HG02884 (cell line): ENCODE data around the gene TGFB1I1.
"Not testable (repeated sequence)": the region's sequence is repeated elsewhere in the genome, so short reads cannot be mapped to it uniquely, and the experiment has no call there.

ENCODE experiments used
- ATAC-seq: cut with Tn5 transposase; IDR thresholded peaks from one replicate; pipeline ENCODE4 v1.9.1; 2021; ENCODE audit warnings: mild to moderate bottlenecking, moderate library complexity; ENCODE audit not compliant: unreplicated experiment

TGFB1I1 gene

DNA sequence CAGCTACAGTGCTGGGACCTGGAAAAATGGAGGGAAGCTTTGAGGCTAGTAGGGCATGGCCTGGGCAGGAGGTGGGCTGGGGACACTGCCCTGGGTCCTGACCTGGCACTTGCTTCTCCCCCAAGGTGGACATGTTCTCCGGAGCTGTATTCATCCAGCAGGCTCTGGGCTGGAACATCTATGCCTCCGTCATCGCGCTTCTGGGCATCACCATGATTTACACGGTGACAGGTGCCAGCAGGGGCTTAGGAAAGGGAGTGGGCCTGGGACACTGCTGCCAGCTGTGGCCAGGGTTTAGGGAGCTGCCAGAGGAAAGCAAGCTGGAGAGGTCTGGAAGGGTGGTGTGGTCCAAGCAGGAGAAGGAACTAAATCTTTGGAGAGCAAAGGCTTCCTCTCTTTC lies 14.1 kb downstream of the TGFB1I1 start:
- ATAC-seq = no peak

DNA sequence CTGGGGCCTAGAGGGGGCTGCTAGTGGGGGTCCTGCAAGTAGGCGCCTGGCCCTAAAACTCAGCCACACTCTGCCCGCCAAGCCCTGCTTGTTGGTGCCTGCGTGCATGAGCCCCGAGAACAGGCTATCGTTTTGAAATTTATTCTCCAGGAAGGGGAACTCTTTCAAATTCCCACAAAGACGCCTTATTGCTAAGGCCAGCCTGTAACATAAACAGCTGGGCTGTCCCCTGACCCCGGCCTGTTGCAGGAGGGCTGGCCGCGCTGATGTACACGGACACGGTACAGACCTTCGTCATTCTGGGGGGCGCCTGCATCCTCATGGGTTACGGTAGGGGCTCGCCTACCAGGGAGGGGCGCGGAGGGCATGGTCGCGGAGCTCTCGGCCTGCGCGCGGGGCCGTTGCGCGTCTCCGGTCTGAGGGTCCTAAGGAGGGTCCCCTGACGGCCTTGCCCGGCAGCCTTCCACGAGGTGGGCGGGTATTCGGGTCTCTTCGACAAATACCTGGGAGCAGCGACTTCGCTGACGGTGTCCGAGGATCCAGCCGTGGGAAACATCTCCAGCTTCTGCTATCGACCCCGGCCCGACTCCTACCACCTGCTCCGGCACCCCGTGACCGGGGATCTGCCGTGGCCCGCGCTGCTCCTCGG lies 15.2 kb downstream of the TGFB1I1 start:
- ATAC-seq = no peak

DNA sequence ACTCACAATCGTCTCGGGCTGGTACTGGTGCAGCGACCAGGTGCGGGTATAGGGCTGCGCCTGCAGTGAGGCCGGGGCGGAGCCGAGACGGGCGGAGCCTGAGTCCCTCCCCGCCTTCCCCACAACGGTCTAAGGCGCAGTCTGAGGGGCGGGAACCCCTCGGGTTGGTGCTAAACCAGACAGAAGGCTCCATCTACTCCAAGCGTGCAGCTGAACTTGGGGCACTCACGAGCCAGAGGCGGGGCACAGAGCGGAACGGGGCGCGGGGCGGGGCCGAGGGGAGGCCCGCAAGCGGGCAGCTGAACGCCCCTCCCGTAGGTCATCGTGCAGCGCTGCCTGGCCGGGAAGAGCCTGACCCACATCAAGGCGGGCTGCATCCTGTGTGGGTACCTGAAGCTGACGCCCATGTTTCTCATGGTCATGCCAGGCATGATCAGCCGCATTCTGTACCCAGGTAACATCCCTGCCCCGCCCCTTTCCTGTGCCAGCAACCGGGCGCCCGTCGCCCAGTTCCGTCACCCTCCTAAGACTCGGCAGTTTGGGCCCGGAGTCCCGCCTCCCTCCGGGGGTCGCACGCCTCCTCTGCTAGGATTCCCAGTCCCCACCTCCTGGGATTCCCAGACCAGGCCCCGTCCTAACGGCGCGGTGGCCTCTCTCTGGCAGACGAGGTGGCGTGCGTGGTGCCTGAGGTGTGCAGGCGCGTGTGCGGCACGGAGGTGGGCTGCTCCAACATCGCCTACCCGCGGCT lies 15.9 kb downstream of the TGFB1I1 start:
- ATAC-seq = peak; percentile 84

DNA sequence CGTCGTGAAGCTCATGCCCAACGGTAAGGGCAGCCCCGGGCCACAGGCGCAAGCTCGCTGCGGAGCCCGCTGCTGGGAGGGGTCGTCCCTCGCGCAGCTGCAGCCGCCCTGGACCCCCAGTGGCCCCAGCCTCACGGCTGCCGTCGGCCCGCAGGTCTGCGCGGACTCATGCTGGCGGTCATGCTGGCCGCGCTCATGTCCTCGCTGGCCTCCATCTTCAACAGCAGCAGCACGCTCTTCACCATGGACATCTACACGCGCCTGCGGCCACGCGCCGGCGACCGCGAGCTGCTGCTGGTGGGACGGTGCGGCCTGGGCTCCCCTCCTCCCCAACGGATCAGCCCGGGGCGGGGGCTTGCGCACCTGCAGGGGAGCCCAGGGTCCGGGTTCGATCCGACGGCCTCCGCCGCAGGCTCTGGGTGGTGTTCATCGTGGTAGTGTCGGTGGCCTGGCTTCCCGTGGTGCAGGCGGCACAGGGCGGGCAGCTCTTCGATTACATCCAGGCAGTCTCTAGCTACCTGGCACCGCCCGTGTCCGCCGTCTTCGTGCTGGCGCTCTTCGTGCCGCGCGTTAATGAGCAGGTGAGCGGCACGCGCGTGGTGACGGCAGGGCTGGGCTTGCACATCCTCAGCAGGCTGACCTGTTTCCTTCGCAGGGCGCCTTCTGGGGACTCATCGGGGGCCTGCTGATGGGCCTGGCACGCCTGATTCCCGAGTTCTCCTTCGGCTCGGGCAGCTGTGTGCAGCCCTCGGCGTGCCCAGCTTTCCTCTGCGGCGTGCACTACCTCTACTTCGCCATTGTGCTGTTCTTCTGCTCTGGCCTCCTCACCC lies 16.7 kb downstream of the TGFB1I1 start:
- no peak for ATAC-seq

DNA sequence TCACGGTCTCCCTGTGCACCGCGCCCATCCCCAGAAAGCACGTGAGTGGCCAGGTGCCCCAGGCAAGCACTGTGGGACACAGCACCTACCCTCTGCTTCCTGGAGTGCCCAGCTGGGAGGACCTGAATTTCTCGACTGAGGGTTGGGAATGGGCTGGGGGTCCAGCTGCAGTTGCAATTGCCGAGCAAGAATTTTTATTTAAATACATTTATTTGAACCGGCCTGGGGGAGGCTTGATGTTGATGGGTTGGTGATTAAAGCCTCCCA lies 17.3 kb downstream of the TGFB1I1 start:
- no peak for ATAC-seq

DNA sequence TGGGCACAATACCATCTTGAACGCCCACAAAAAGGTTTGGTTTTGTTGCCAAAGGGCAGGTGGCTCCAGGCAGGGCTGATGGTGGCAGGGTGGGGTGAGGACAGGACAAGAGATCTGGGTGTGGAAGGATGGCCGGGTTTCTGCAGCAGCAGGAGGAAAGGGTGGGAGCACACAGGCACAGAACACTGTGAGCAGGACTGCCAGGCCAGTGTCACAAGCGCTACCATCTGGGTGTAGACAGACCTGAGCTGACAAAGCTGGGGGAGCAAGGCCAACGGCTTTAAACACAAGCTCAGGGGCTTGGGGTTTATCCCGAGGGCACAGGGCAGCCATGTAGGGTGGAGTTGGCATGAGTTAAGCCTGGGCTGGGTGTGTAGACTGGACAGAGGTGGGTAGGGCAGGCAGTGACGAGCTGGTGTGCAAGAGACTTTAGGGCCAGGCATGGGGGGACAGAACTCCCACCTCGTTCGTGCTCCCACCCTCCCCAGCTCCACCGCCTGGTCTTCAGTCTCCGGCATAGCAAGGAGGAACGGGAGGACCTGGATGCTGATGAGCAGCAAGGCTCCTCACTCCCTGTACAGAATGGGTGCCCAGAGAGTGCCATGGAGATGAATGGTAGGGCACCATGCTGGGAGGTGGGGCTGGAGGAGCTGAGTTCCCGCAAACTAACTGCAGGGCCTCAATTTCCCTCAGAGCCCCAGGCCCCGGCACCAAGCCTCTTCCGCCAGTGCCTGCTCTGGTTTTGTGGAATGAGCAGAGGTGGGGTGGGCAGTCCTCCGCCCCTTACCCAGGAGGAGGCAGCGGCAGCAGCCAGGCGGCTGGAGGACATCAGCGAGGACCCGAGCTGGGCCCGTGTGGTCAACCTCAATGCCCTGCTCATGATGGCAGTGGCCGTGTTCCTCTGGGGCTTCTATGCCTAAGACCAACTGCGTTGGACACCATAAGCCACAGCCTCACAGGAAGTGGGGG lies 17.9 kb downstream of the TGFB1I1 start:
- ATAC-seq = no peak

DNA sequence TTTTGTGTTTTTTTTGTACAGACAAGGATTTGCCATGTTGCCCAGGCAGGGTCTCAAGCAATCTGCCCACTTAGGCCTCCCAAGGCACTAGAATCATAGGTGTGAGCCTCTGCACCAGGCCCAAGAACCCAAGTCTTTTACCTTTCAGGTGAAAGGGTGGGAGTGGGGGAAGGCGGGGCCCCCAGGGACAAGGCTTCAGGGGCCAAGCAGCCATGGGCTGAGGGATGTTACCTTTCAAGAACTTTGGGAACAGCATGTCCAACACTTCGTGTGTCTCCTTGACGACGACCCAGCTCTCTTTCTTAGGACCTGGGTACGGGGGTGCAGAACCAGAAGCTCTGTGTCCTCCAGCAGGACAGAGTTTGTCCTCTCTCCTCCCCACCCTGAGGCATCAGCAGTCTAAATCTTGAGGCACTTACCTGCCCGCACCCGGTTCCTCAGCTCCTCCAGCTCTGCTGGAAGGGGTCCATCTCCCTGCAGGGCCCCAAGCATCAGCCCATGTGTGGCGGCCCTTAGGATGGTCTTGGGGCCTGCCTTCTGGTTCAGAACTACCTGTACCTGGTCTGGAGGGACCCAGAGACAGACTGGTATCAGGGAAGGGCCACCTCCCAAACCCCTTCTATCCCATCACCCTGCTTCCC lies 19.9 kb downstream of the TGFB1I1 start:
- ATAC-seq = no peak

DNA sequence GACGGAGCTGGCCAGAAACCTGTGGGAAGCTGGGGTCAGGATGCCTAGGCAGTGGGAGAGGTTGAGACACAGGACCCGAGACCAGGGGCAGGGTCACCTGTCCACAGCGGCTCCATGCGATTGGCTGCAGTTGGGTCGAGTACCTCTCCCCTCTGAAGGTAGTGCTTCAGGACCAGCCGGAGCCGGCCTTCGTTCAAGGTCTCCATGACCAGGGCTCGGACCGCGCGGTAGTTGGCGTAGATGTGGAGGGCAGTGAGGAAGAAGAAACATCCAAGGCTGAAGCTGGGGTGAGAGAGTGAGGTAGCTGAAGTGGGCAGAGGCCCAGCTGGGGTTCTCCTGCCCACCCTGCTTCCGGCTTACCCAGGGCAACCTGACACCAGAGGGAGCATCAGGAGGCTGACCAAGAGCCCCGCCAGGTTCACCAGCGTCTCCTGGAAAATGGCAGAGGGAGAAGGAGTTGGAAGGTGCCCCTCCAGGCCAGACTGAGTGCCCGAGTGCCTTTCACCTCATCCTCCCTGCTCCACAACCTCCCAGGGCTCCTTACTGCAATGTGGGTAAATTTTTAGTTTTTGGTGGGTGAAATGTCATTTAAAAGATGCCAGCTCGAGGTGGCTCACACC lies 21.7 kb downstream of the TGFB1I1 start:
- ATAC-seq = no peak

DNA sequence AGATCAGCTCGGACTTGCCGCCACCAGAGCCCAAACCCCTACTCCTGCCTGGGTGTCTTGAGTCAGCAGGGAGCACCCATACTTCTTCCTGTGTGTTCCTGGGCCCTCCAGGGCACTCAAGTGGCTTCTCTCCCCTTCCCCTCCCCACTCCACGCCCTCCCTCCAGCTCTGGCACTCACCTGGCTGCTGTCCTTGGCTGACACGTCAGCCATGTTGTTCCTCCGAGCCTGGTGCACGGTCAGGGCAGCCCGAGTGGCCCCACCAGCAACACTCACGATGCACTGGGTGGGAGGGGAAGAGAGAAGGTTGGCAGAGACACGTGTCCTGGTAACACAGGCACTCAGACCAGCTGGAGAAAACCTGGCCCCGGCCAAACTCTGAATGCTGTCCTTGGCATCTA lies 24.7 kb downstream of the TGFB1I1 start:
- no peak for ATAC-seq

DNA sequence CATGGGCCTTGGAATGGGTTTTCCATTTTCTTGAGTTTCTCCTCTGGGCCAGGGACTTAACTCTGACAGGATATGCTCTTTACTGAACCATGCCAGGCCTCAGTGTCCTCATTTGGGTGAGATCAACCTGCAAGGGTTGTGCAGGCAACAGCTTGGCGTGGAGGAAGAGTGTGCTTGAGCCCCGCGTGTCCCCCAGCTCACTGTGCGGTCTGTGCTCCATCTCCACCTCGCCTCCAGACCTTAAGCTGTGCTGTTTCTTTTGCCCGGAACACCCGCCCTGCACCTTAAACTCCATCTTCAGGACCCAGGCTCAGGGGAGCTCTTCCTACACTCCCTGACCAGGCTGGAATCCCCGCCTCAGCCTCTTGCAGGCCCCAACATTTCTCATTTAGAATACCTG lies 26.5 kb downstream of the TGFB1I1 start:
- ATAC-seq = no peak

DNA sequence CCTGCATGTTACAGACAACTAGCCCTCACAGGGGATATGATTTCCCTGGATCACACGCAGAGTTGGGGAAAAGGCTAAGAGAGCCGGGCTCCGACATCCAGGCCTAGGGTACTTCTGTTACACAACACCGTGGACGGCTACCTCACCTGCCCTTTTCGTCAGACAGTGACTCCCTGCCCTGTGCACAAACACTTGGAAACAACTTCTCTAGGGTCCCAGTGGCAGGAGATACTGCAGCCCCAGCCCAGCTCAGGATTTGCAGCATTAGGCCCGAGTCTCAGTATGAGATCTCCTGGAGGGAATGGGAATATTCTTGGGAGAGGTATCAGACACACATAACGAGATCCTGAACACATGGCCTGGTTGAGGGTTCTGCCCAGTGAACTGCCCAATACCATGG lies 28.0 kb downstream of the TGFB1I1 start:
- ATAC-seq = no peak

DNA sequence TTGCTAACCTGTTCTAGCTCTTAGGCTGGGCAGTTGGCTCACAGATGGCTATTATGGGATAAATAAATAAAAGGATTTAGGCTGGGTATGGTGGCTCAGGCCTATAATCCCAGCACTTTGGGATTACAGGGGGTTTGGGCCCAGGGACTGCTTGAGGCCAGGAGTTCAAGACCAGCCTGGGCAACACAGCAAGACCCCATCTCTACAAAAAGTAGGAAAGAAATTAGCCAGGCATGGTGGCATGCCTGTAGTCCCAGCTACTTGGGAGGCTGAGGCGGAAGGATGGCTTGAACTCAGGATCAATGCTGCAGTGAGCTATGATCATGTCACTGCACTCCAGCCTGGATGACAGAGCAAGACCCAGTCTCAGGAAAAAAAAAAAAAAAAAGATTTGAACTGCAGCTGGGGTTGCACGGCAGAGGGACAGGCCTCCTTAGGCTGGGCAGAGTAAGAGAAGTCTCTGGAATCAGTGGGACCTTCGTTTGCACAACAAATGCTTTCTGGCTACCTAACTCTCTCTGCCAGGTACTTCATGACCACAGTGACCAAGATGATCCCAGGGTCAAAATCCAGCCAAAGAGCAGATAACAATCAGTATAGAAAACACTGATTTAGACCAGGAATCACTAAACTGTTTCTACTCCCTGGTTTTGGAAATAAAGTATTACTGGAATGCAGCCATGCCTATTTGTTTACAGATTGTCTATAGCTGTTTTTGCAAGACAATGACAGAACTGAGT lies 29.4 kb downstream of the TGFB1I1 start:
- no peak for ATAC-seq

DNA sequence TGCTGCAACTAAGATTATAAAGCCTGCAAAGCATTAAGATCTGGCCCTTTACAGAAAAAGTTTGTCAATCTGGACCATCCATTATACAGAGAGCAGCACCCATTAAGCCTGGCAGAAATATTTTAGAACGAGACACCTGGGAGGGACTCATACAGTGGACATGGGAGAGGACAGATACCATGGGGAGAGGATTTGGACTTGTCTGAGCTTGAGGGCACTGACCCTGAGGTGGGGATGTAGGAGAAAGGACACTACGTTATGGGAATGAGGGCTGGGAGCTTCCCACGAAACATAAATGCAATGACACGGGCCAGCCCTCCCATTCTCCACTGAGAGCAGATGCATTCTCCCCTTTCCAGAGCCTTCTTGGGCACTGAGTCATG lies 30.0 kb downstream of the TGFB1I1 start:
- ATAC-seq = no peak

DNA sequence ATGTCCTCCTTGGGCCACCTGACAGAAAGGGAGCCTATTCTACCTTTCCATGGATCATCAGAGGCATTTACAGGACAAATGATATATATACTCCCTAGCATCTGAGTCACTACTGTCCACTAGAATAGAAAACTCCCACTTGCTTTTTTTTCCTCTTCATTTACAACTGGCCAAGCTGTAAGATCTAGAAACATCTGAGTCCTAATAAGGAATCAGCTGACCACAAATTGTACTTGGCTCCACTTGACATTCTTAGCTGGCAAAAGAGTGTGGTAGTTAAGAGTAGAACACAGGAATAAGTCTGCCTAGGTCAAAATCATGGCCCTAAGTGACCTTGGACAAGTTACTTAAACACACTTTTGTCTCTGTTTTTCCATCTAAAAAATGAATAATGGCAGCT lies 31.0 kb downstream of the TGFB1I1 start:
- no peak for ATAC-seq

DNA sequence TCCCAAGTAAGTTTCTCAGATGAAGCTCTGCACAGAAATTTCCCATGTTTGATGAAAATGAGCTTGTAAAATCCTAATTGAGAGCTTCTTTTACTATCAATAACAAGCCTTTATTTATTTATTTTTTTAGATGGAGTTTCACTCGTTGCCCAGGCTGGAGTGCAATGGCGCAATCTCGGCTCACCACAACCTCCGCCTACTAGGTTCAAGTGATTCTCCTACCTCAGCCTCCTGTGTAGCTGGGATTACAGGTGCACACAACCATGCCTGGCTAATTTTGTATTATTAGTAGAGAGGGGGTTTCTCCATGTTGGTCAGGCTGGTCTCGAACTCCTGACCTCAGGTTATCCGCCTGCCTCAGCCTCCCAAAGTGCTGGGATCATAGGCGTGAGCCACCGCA lies 31.6 kb downstream of the TGFB1I1 start:
- not testable (repeated sequence) for ATAC-seq

DNA sequence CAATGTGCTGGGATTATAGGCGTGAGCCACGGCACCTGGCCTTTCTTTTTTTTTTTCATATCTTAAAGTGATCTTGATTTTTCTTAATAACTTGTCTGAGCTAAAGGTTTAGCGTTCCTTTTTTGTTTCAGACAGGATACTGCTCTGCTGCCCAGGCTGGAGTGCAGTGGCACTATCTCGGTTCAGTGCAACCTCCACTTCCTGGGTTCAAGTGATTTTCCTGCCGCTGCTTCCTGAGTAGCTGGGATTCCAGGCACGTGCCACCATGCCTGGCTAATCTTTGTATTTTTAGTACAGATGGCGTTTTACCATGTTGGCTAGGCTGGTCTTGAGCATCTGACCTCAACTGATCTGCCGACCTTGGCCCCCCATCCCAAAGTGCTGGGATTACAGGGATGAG lies 32.2 kb downstream of the TGFB1I1 start:
- ATAC-seq = no peak

DNA sequence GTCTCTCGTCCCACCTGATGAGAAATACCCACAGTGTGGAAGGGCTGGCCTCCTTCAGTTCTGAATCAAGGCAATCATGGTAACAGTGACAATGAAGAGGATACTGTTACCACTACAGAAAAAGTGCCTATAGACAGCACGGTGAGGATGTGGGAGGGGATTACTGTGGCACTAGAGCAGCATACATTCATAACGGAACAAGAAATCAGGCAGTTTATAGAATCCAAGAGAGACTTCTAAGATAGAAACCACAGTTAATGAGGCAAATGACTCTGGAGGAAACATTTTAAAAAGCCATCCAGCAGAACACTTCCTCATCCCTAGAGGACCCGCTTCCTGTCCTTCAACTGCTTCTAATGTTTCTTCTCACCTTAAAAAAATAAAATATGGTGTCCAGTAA lies 33.5 kb downstream of the TGFB1I1 start:
- ATAC-seq = peak; percentile 61

DNA sequence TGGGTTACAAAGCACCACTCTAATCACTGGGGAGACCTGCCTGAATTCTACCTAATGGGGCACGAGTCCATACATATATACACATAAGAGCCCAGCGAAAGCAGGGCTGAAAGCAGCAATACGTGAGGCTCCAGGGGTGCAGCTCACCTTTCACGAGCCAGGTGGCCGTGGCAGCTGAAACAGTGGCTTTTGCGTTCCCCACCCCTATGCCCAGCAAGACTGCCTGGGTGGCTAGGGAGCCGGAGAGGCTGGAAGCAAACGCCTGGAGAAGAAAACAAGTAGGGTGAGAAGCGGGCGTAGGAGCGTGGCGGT lies 35.6 kb downstream of the TGFB1I1 start:
- ATAC-seq = no peak

DNA sequence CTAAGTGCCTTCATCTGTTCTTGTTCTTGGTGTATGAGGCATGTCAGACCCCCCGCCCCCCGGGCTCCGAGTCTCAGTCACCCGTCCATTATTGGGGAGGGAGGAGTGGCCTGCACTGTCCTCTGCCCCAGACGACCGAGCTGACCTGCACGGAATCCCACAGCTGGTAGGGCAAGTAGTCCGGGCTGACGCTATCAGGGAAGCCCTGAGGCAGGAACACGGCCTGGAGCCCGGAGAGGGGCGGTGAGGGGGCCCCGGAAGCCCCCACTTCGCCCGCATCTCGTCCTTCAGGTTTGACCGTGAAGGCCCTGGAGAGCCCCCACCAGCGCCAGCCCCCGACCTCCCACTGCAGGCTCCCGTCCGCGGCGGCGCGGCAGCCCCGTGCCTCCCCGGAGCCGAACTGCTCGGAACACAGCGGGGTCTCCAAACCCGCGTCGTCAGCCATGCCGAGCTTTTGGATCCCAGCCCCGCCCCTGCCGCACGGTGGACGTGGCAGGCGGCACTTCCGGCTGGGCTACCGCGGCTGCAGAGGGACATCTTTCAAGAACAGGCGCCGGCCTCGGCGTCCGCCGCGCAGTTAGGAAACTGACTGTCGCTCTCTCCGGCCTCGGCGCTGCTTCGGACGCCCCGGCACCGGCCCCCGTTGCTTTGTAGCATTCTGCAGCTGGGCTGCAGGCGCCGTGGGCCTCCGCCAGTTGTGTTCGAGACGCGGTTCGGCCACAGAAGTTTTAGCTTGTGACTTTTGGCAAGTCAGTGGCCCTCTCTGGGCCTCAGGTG lies 36.2 kb downstream of the TGFB1I1 start, which contains the start of gene RUSF1:
Gene RUSF1 (minus strand): TSS at position 463 of the 777 bp plus-strand sequence. CDS start 18 bp downstream, at position 445.
- peak; percentile 74 for ATAC-seq
